Measurements from ENCODE around the gene PHACTR2.
"Not testable (repeated sequence)": the region's sequence is repeated elsewhere in the genome, so short reads cannot be mapped to it uniquely, and the experiment has no call there.

PHACTR2 gene

GRCh38 chr6:143773506-143774150 lies 95.9 kb downstream of the PHACTR2 start:
- no peak for DNase-seq

GRCh38 chr6:143774347-143774746 lies 96.6 kb downstream of the PHACTR2 start:
- DNase-seq, result no peak

GRCh38 chr6:143775336-143775735 lies 97.6 kb downstream of the PHACTR2 start:
- no peak for DNase-seq

- no peak for DNase-seq
Measured at GRCh38 chr6:143778926-143779325, 101.2 kb downstream of the PHACTR2 start.

GRCh38 chr6:143782481-143782880 lies 104.7 kb downstream of the PHACTR2 start:
- no peak for DNase-seq

GRCh38 chr6:143783077-143783476 lies 105.3 kb downstream of the PHACTR2 start:
- DNase-seq, result no peak

- no peak for DNase-seq
Measured at GRCh38 chr6:143784316-143784715, 106.6 kb downstream of the PHACTR2 start.

GRCh38 chr6:143786371-143786770 lies 108.6 kb downstream of the PHACTR2 start:
- not testable (repeated sequence) for DNase-seq

- DNase-seq, result no peak
Measured at GRCh38 chr6:143792402-143793279, 114.9 kb downstream of the PHACTR2 start.

- DNase-seq, result no peak
Measured at GRCh38 chr6:143793280-143793619, 115.5 kb downstream of the PHACTR2 start.

GRCh38 chr6:143796551-143796950 lies 118.8 kb downstream of the PHACTR2 start:
- DNase-seq, result not testable (repeated sequence)

GRCh38 chr6:143798487-143798886 lies 120.7 kb downstream of the PHACTR2 start:
- DNase-seq, result not testable (repeated sequence)

- DNase-seq, result no peak
Measured at GRCh38 chr6:143802833-143803565, 125.2 kb downstream of the PHACTR2 start.

- DNase-seq, result no peak
Measured at GRCh38 chr6:143803769-143804568, 126.2 kb downstream of the PHACTR2 start.

GRCh38 chr6:143804835-143805239 lies 127.1 kb downstream of the PHACTR2 start:
- no peak for DNase-seq

- no peak for DNase-seq
Measured at GRCh38 chr6:143806282-143807102, 128.7 kb downstream of the PHACTR2 start.

GRCh38 chr6:143807103-143807772 lies 129.5 kb downstream of the PHACTR2 start:
- DNase-seq, result no peak

- no peak for DNase-seq
Measured at GRCh38 chr6:143810745-143811144, 133.0 kb downstream of the PHACTR2 start.

GRCh38 chr6:143811501-143812157 lies 133.9 kb downstream of the PHACTR2 start:
- DNase-seq, result no peak

- DNase-seq, result no peak
Measured at GRCh38 chr6:143817621-143818020, 139.9 kb downstream of the PHACTR2 start.

- no peak for DNase-seq
Measured at GRCh38 chr6:143821359-143821758, 143.6 kb downstream of the PHACTR2 start.
